Fibroblast of lung (primary cell): ENCODE data around the gene ACVR1C. TPM values are rescaled to one million over a fixed set of nuclear protein-coding genes. Genes with fewer than 3 reads are reported as not detected.

Experiments used
- DNase-seq, 2 donors: peaks; one replicate each; pipeline versions ENCODE4 v3.0.0 to v3.0.0-alpha.2; 2010; ENCODE audit warnings: low read depth in 2 of 2
- H2AFZ ChIP-seq: 2 replicates; pipeline ENCODE4 v1.5.1; 2012; ENCODE audit warnings: low read length, control low read depth, inconsistent platforms
- H3K27ac ChIP-seq: 2 replicates; pipeline ENCODE4 v1.5.1; 2011; ENCODE audit warnings: low read length, control low read depth; ENCODE audit not compliant: insufficient read depth
- H3K27me3 ChIP-seq: 2 replicates; pipeline ENCODE4 v1.5.1; 2011; ENCODE audit warnings: mild to moderate bottlenecking, low read length; ENCODE audit not compliant: control insufficient read depth, insufficient read depth
- H3K36me3 ChIP-seq: 2 replicates; pipeline ENCODE4 v1.5.1; 2011; ENCODE audit warnings: low read length; ENCODE audit not compliant: control insufficient read depth, insufficient read depth
- H3K4me1 ChIP-seq: 2 replicates; pipeline ENCODE4 v1.5.1; 2011; ENCODE audit warnings: low read length; ENCODE audit not compliant: control insufficient read depth, insufficient read depth; ENCODE audit errors: extremely low read depth
- H3K4me2 ChIP-seq: 2 replicates; pipeline ENCODE4 v1.5.1; 2011; ENCODE audit warnings: low read length, control low read depth; ENCODE audit not compliant: insufficient read depth; ENCODE audit errors: extremely low read depth
- H3K4me3 ChIP-seq, 4 experiments: fragments of 200-600 bp in 1 of 4; sonication (generic) in 1 of 4; replicated peaks in 1 of 4; 2 replicates each; pipeline ENCODE4 v1.5.1; 2011 to 2016; ENCODE audit warnings: low read length in 4 of 4, low read depth in 3 of 4, mild to moderate bottlenecking in 3 of 4, control low read depth in 2 of 4, inconsistent platforms in 1 of 4, mixed read lengths in 1 of 4; ENCODE audit not compliant: insufficient read depth in 1 of 4; ENCODE audit errors: control extremely low read depth in 1 of 4
- H3K79me2 ChIP-seq: 2 replicates; pipeline ENCODE4 v1.5.1; 2012; ENCODE audit warnings: mild to moderate bottlenecking, low read length, inconsistent platforms; ENCODE audit not compliant: control insufficient read depth, insufficient read depth
- H3K9ac ChIP-seq: 2 replicates; pipeline ENCODE4 v1.5.1; 2011; ENCODE audit warnings: mild to moderate bottlenecking, low read length, control low read depth; ENCODE audit not compliant: insufficient read depth
- H3K9me3 ChIP-seq: 2 replicates; pipeline ENCODE4 v1.5.1; 2012; ENCODE audit warnings: low read depth, low read length; ENCODE audit not compliant: control insufficient read depth, insufficient read depth
- H4K20me1 ChIP-seq: 2 replicates; pipeline ENCODE4 v1.5.1; 2011; ENCODE audit warnings: low read length; ENCODE audit not compliant: control insufficient read depth, insufficient read depth; ENCODE audit errors: extremely low read depth
- CTCF ChIP-seq, 2 donors: IDR thresholded peaks in 1 of 2; conservative IDR thresholded peaks in 1 of 2; 1 replicate in 1 of 2; 2 replicates in 1 of 2; pipeline ENCODE4 v1.5.1; 2011 to 2012; ENCODE audit warnings: low read length in 2 of 2, control low read depth in 1 of 2, inconsistent platforms in 1 of 2, low read depth in 1 of 2, mild to moderate bottlenecking in 1 of 2
- EZH2 ChIP-seq: IDR thresholded peaks from 2 replicates; pipeline ENCODE4 v1.5.1; 2012; ENCODE audit warnings: low read length, control low read depth, mild to moderate bottlenecking; ENCODE audit errors: missing control alignments
- polyA plus RNA-seq, 2 donors: library from polyadenylated mRNA; depleted of rRNA in 1 of 2; stranded (reverse) in 1 of 2; unstranded in 1 of 2; fragments of >200 nt; gene quantifications; 2 replicates each; pipeline ENCODE4 v1.2.1, GENCODE V29; 2011 to 2012; ENCODE audit warnings: missing spikeins in 1 of 2
- total RNA-seq: library from RNA; depleted of rRNA; stranded (reverse); fragments of >200 nt; gene quantifications from 2 replicates; pipeline ENCODE4 v1.2.1, GENCODE V29; 2014

The ACVR1C gene
- total and polyA plus RNA-seq, 2 donors (not counting 1 experiment from before 2014, with no cell fraction given): 0.35 to 0.83 TPM

- Histone ChIP-seq H3K9me3 (no peaks in the 10 kb centered on the region), H4K20me1 (no peaks in the 10 kb centered on the region), H3K36me3 (no peaks in the 10 kb centered on the region), H3K4me2 (no peak overlapping the region), H3K4me1 (no peaks in the 10 kb centered on the region), H3K27ac (no peak overlapping the region), H3K9ac (no peak overlapping the region), H3K27me3 (no peaks in the 10 kb centered on the region), H3K79me2 (no peaks in the 10 kb centered on the region), H3K4me3 (no peak overlapping the region), H2AFZ (no peak overlapping the region)
- TF ChIP-seq EZH2 (no peak), CTCF (conservative IDR thresholded peaks at IDR 0.05 in 1 of 2, IDR thresholded peaks at IDR 0.05 in 1 of 2; ENCODE audit: low read depth in 1 of 2, low read length in 2 of 2) (no peak)
- DNase-seq: peak in 1 of 2 donors; percentile 20
Measured at GRCh38 chr2:157559061-157559460, 69.6 kb downstream of the ACVR1C start.

- Histone ChIP-seq H3K27ac (no peak overlapping the region), H3K4me3 (no peak overlapping the region), H2AFZ (no peak overlapping the region), H3K9ac (no peak overlapping the region), H3K9me3 (no peaks in the 10 kb centered on the region), H3K4me1 (no peaks in the 10 kb centered on the region), H3K27me3 (no peaks in the 10 kb centered on the region), H3K4me2 (no peak overlapping the region), H3K36me3 (no peaks in the 10 kb centered on the region), H4K20me1 (no peaks in the 10 kb centered on the region), H3K79me2 (no peaks in the 10 kb centered on the region)
- no peak for DNase-seq
- no peak for TF ChIP-seq CTCF (conservative IDR thresholded peaks at IDR 0.05 in 1 of 2, IDR thresholded peaks at IDR 0.05 in 1 of 2; ENCODE audit: low read depth in 1 of 2, low read length in 2 of 2)
Measured at GRCh38 chr2:157557770-157558169, 70.9 kb downstream of the ACVR1C start.

GRCh38 chr2:157540102-157540501 is 88.6 kb downstream of the ACVR1C start:
- no peak overlapping the region for H3K27ac ChIP-seq

More at GRCh38 chr2:157540102-157540501, 88.6 kb downstream of the ACVR1C start:
- Histone ChIP-seq H4K20me1 (no peaks in the 10 kb centered on the region), H3K36me3 (no peaks in the 10 kb centered on the region), H3K9me3 (no peaks in the 10 kb centered on the region), H2AFZ (no peak overlapping the region), H3K4me3 (no peak overlapping the region), H3K9ac (no peak overlapping the region), H3K27me3 (no peaks in the 10 kb centered on the region), H3K79me2 (no peaks in the 10 kb centered on the region), H3K4me2 (no peak overlapping the region), H3K4me1 (no peaks in the 10 kb centered on the region)
- DNase-seq: no peak
- TF ChIP-seq CTCF (conservative IDR thresholded peaks at IDR 0.05 in 1 of 2, IDR thresholded peaks at IDR 0.05 in 1 of 2; ENCODE audit: low read depth in 1 of 2, low read length in 2 of 2) (no peak), EZH2 (no peak)
